ENCODE measurements around the gene RBFOX2.
"Not testable (repeated sequence)": the region's sequence is repeated elsewhere in the genome, so short reads cannot be mapped to it uniquely, and the experiment has no call there.

The RBFOX2 gene

GRCh38 chr22:36028646-36029405, at the start of gene RBFOX2:
Gene RBFOX2, minus strand, starts transcription at chr22:36028824. Its CDS starts 399 bp downstream, at chr22:36028425.
- peak; percentile 82 for DNase-seq (ENCODE audit: low spot score)

- no peak for DNase-seq (ENCODE audit: low spot score)
Observed at GRCh38 chr22:36077271-36077670, 48.6 kb upstream of the RBFOX2 start.

- no peak for DNase-seq (ENCODE audit: low spot score)
Observed at GRCh38 chr22:36075724-36076123, 47.1 kb upstream of the RBFOX2 start.

- DNase-seq (ENCODE audit: low spot score): no peak
Observed at GRCh38 chr22:36075230-36075629, 46.6 kb upstream of the RBFOX2 start.

GRCh38 chr22:36073476-36073875, 44.9 kb upstream of the RBFOX2 start:
- no peak for DNase-seq (ENCODE audit: low spot score)

- DNase-seq (ENCODE audit: low spot score): not testable (repeated sequence)
Observed at GRCh38 chr22:36070645-36071044, 42.0 kb upstream of the RBFOX2 start.

- no peak for DNase-seq (ENCODE audit: low spot score)
Observed at GRCh38 chr22:36069368-36069767, 40.7 kb upstream of the RBFOX2 start.

GRCh38 chr22:36068776-36069344, 40.2 kb upstream of the RBFOX2 start:
- DNase-seq (ENCODE audit: low spot score): no peak

- no peak for DNase-seq (ENCODE audit: low spot score)
Observed at GRCh38 chr22:36067235-36067558, 38.6 kb upstream of the RBFOX2 start.

GRCh38 chr22:36065775-36066544, 37.3 kb upstream of the RBFOX2 start:
- peak; percentile 74 for DNase-seq (ENCODE audit: low spot score)

- DNase-seq (ENCODE audit: low spot score): no peak
Observed at GRCh38 chr22:36065462-36065774, 36.8 kb upstream of the RBFOX2 start.

- DNase-seq (ENCODE audit: low spot score): no peak
Observed at GRCh38 chr22:36064358-36064757, 35.7 kb upstream of the RBFOX2 start.

- no peak for DNase-seq (ENCODE audit: low spot score)
Observed at GRCh38 chr22:36056980-36057379, 28.4 kb upstream of the RBFOX2 start.

GRCh38 chr22:36055376-36056295, 27.0 kb upstream of the RBFOX2 start:
- no peak for DNase-seq (ENCODE audit: low spot score)

- not testable (repeated sequence) for DNase-seq (ENCODE audit: low spot score)
Observed at GRCh38 chr22:36054446-36054845, 25.8 kb upstream of the RBFOX2 start.

- no peak for DNase-seq (ENCODE audit: low spot score)
Observed at GRCh38 chr22:36053242-36054147, 24.9 kb upstream of the RBFOX2 start.

- no peak for DNase-seq (ENCODE audit: low spot score)
Observed at GRCh38 chr22:36052505-36052941, 23.9 kb upstream of the RBFOX2 start.

GRCh38 chr22:36049678-36049997, 21.0 kb upstream of the RBFOX2 start:
- DNase-seq (ENCODE audit: low spot score): no peak

GRCh38 chr22:36048911-36049677, 20.5 kb upstream of the RBFOX2 start:
- DNase-seq (ENCODE audit: low spot score): no peak

GRCh38 chr22:36044517-36044916, 15.9 kb upstream of the RBFOX2 start:
- DNase-seq (ENCODE audit: low spot score): not testable (repeated sequence)
